GM08714 (cell line): ENCODE results near the gene ZSCAN4.
A peak's percentile ranks its signal among the peaks of the same experiment; 100 is the strongest.

ENCODE experiments used
- H3K4me3 ChIP-seq: fragments of 200-500 bp; sonication (Bioruptor generic); 2 replicates; pipeline ENCODE4 v1.5.1; 2014; ENCODE audit warnings: mild to moderate bottlenecking, low read length, inconsistent platforms
- ZNF274 ChIP-seq: IDR thresholded peaks from 2 replicates; pipeline ENCODE4 v1.6.1; 2012; ENCODE audit warnings: mild to moderate bottlenecking, low read depth, low read length

ZSCAN4 gene, protein sequence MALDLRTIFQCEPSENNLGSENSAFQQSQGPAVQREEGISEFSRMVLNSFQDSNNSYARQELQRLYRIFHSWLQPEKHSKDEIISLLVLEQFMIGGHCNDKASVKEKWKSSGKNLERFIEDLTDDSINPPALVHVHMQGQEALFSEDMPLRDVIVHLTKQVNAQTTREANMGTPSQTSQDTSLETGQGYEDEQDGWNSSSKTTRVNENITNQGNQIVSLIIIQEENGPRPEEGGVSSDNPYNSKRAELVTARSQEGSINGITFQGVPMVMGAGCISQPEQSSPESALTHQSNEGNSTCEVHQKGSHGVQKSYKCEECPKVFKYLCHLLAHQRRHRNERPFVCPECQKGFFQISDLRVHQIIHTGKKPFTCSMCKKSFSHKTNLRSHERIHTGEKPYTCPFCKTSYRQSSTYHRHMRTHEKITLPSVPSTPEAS

GRCh38 chr19:57668635-57669034 is at the start of gene ZSCAN4:
TSS of gene ZSCAN4 (plus strand) at chr19:57668935. CDS start at chr19:57676146, 7,211 bp downstream.
- TF ChIP-seq ZNF274, result no peak
- H3K4me3 ChIP-seq, result no peak within 1 kb of the TSS

DNA sequence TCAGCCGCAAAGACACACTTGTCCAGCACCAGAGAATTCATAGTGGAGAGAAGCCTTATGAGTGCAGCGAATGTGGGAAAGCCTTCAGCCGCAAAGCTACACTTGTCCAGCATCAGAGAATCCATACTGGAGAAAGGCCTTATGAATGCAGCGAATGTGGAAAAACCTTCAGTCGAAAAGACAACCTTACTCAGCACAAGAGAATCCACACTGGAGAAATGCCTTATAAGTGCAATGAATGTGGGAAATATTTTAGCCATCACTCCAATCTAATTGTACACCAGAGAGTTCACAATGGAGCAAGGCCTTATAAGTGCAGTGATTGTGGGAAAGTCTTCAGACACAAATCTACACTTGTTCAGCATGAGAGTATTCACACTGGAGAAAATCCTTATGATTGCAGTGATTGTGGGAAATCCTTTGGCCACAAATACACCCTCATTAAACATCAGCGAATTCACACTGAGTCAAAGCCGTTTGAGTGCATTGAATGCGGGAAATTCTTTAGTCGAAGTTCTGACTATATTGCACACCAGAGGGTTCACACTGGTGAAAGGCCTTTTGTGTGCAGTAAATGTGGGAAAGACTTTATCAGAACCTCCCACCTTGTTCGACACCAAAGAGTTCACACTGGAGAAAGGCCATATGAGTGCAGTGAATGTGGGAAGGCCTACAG is 47.9 kb upstream of the ZSCAN4 start:
- no peak overlapping the region for H3K4me3 ChIP-seq
- TF ChIP-seq ZNF274, result peak; percentile 67; the same call in 1 of the 2 replicates

GRCh38 chr19:57623091-57623490 is 45.6 kb upstream of the ZSCAN4 start:
- TF ChIP-seq ZNF274, result no peak
- H3K4me3 ChIP-seq, result no peak overlapping the region

DNA sequence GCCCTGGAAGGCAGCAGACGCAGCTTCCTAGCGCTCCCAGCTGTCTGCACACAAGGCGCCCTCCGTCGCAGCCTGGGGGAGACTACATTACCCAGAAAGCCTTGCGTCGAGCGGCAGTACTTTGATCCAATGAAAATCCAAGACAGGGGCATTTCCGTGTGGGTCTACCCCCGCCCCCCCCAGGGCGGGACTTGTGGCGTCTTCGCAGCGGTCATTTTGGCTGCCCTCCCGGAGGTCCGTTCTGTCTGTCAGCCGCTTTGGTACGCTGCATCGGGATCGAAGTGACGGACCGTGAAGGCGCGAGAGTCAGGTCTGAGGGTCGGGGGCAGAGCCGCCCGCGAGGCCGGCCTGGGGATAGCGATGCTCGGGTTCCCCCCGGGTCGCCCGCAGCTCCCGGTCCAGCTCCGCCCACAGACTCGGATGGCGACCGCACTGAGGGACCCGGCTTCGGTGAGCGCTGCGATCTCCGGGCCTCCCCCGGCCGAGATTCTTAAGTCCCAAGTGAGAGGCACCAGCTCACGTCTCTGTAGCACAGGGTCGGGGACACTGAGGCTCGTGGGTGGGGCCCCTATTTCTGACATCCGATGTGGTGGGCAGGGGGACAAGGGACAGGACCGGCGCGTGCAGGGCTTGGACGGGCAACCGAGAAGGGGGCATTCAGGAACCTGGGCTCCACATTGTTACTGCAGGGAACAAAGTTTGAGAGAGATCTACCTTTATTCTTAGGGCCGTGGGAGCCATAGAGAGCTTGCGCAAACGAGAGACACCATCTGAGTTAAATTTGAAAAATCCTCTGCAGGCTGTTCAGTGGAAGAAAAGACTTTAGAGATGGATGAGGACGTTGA is 35.5 kb upstream of the ZSCAN4 start, which contains the start of gene ZNF211:
TSS of gene ZNF211 (plus strand) at position 182 of the 845 bp plus-strand sequence. CDS start at position 361, 179 bp downstream.
- peak within 1 kb of the TSS; percentile 90 for H3K4me3 ChIP-seq
- TF ChIP-seq ZNF274, result no peak

DNA sequence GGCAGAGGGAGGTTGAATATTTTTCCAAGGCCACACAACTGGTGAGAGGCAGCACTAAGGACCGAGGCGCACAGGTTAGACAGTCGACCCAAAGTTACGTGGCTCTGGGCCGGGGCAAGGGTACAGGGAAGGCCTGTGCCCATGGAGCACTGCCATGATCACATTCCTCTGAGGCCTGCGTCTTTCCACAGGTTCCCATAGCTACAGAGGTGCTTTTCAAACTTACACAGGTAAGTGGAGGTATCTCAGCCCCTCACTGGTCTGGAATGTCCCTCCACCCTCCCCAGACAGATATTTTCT is 35.0 kb upstream of the ZSCAN4 start:
- H3K4me3 ChIP-seq, result peak overlapping the region; percentile 90
- TF ChIP-seq ZNF274, result no peak

- TF ChIP-seq ZNF274, result no peak
- no peak overlapping the region for H3K4me3 ChIP-seq
Observed at GRCh38 chr19:57637379-57637778, 31.4 kb upstream of the ZSCAN4 start.

- no peak overlapping the region for H3K4me3 ChIP-seq
- TF ChIP-seq ZNF274, result no peak
Observed at GRCh38 chr19:57641715-57642234, 27.0 kb upstream of the ZSCAN4 start.

DNA sequence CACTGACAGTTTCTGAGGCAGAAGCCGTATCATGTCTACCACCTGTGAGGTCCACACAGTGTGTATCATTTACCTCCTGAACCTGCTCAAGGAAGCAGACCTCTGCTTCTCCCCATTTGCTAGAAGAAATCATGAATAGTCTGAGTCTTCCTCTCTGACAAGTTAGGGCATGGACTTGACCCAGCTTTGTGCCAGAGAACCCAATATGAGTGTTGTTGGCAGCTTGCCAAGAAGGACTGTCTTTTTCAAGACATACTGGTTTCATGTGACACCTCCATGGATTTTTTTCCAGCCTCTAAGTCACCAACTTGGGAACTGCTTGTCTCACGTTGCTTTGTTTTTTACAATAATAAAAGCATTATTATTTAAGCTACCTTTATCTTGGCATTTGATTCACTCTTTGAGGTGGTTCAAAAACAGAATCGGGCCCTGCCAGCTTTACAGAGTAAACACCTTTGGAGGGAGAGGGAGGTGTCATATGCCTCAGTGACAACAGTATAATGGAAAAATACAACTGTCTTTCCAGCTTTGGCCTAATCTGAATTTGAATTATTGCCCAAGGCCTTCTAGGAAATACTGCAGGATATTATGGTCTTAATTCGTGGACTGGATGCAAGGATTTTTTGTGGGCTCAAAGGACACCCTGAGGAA is 26.2 kb upstream of the ZSCAN4 start:
- TF ChIP-seq ZNF274, result no peak
- no peak overlapping the region for H3K4me3 ChIP-seq

DNA sequence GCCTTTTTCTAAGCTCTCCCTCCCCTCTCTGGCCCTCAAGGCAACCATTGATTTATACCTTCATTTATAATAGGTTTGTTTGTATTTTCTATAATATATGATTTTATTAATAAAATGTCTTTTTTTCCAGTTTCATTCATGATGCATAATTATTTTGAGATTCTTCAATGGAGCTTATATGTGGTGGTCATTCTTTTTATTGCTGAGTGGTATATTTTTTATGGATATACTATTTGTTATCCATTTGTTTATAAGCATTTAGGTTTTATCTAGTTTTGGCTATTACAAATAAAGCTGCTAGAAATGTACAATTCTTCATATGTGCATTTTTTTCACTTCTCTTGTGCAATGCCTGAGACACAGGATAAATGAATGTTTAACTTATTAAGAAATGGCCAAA is 25.0 kb upstream of the ZSCAN4 start:
- no peak for TF ChIP-seq ZNF274

DNA sequence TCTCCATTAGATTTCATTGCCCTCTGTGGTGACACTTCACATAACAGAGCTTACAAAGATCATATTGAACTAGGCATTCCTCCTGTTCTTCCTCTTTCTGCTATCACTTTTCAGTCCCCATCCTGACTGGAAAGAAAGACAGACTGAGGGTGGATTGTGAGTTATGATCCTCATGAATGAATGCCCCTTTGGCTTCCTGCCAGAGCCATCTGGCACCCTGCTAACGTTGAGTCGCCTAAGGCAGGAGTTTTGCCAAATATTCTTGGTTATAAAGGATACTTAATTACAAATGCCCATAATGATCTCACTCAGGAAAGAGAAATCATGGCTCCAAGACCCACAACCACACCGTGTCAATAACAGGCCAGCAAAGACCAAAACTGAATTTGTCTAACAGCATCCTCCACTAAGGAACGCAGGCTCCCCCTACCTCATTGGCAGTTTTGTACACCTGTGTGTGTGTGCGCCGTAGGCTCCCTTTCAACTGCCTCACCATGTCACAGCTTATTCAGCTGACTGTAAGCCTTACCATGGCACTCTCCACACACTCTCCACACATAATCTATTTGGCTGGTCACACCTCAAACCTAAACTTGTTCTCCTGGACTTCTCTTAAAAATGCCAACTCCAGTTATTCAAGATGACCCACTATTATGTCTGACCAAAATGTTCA is 20.3 kb upstream of the ZSCAN4 start:
- no peak overlapping the region for H3K4me3 ChIP-seq
- TF ChIP-seq ZNF274, result no peak

More for the DNA sequence above, 25.0 kb upstream of the ZSCAN4 start:
- H3K4me3 ChIP-seq, result no peak overlapping the region

- H3K4me3 ChIP-seq, result no peak overlapping the region
- TF ChIP-seq ZNF274, result no peak
Observed at GRCh38 chr19:57651654-57651996, 17.1 kb upstream of the ZSCAN4 start.

- no peak overlapping the region for H3K4me3 ChIP-seq
- TF ChIP-seq ZNF274, result no peak
Observed at GRCh38 chr19:57653689-57654088, 15.0 kb upstream of the ZSCAN4 start.

GRCh38 chr19:57655443-57655842 is 13.3 kb upstream of the ZSCAN4 start:
- TF ChIP-seq ZNF274, result no peak
- no peak overlapping the region for H3K4me3 ChIP-seq
